OCI-LY1 (cell line): ENCODE results near the gene OR5P2.
"Not testable (repeated sequence)": the region's sequence is repeated elsewhere in the genome, so short reads cannot be mapped to it uniquely, and the experiment has no call there.

ENCODE experiments used
- EZH2 ChIP-seq: fragments of 200-600 bp; sonication (generic), shearing (Covaris generic); IDR thresholded peaks from 2 replicates; pipeline ENCODE4 v1.8.0; 2017; ENCODE audit warnings: borderline replicate concordance, mixed run types, mild to moderate bottlenecking, antibody characterized with exemption, low read length, moderate library complexity, mixed read lengths
- TF ChIP-seq, protein P1 (sequence below): fragments of 200-600 bp; sonication (generic), shearing (Covaris generic); IDR thresholded peaks from 2 replicates; pipeline ENCODE4 v1.5.1; 2017; ENCODE audit warnings: mild to moderate bottlenecking, antibody characterized with exemption, low read length, moderate library complexity, mixed read lengths

DNA sequence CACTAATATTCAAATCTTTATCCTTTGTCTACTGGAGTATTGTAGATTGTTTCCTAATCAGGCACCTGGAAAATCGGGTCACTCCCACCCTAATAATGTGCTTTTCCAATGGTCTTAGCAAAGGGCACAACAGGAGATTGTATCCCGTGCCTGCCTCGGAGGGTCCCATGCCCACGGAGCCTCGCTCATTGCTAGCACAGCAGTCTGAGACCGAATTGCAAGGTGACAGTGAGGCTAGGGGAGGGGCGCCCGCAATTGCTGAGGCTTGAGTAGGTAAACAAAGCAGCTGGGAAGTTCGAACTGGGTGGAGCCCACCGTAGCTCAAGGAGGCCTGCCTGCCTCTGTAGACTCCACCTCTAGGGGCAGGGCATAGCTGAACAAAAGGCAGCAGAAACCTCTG, 32.4 kb downstream of the OR5P2 start:
- TF ChIP-seq EZH2 = not testable (repeated sequence)
- TF ChIP-seq, protein P1, sequence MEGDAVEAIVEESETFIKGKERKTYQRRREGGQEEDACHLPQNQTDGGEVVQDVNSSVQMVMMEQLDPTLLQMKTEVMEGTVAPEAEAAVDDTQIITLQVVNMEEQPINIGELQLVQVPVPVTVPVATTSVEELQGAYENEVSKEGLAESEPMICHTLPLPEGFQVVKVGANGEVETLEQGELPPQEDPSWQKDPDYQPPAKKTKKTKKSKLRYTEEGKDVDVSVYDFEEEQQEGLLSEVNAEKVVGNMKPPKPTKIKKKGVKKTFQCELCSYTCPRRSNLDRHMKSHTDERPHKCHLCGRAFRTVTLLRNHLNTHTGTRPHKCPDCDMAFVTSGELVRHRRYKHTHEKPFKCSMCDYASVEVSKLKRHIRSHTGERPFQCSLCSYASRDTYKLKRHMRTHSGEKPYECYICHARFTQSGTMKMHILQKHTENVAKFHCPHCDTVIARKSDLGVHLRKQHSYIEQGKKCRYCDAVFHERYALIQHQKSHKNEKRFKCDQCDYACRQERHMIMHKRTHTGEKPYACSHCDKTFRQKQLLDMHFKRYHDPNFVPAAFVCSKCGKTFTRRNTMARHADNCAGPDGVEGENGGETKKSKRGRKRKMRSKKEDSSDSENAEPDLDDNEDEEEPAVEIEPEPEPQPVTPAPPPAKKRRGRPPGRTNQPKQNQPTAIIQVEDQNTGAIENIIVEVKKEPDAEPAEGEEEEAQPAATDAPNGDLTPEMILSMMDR = not testable (repeated sequence)
